ENCODE data around the gene EXO5. TPM values are rescaled to one million over a fixed set of nuclear protein-coding genes. Genes with fewer than 3 reads are reported as not detected.

The EXO5 gene
- total and polyA plus RNA-seq, 2 of the 13 experiments (the other 11 are each of a cell fraction or from before 2014, with no cell fraction given): 9.9 to 20.5 TPM

DNA sequence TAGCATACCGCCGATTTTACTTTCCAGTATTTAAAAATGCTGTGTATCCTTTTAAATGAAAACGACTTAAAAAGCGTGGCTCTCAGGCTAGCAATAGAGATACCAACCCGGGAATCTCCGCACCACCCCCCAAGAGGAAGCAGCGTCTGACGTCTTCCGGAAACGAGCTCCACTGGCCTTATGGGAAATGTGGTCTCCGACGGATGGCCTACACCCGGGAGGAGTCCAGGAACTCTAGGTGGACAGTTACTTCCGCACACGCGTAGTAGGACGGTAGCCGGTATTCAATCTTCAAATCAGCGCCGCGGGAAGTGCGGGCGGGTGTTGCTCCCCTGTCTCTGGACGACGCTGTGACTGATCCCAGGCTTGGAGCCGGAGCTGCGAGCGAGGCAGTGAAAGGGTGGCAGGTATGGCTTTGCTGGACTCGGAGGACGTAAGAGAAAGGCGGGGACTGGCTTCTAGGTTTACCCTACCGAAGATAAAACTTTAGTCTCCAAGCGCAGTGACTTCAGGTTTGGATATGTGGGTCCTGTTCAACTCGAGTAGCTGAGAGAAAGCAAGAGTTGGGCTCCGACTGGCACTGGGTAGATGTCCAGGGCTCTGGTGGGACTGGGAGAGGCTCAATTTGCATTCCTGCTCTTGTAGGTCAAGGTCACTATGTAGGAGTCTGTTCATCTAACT lies 23.0 kb downstream of the EXO5 start, which contains the start of gene ZNF684 (continued):
- TF ChIP-seq, protein P1, sequence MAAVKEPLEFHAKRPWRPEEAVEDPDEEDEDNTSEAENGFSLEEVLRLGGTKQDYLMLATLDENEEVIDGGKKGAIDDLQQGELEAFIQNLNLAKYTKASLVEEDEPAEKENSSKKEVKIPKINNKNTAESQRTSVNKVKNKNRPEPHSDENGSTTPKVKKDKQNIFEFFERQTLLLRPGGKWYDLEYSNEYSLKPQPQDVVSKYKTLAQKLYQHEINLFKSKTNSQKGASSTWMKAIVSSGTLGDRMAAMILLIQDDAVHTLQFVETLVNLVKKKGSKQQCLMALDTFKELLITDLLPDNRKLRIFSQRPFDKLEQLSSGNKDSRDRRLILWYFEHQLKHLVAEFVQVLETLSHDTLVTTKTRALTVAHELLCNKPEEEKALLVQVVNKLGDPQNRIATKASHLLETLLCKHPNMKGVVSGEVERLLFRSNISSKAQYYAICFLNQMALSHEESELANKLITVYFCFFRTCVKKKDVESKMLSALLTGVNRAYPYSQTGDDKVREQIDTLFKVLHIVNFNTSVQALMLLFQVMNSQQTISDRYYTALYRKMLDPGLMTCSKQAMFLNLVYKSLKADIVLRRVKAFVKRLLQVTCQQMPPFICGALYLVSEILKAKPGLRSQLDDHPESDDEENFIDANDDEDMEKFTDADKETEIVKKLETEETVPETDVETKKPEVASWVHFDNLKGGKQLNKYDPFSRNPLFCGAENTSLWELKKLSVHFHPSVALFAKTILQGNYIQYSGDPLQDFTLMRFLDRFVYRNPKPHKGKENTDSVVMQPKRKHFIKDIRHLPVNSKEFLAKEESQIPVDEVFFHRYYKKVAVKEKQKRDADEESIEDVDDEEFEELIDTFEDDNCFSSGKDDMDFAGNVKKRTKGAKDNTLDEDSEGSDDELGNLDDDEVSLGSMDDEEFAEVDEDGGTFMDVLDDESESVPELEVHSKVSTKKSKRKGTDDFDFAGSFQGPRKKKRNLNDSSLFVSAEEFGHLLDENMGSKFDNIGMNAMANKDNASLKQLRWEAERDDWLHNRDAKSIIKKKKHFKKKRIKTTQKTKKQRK (IDR thresholded peaks at IDR 0.05; ENCODE audit: low read length): no peak
- TF ChIP-seq, protein P2, sequence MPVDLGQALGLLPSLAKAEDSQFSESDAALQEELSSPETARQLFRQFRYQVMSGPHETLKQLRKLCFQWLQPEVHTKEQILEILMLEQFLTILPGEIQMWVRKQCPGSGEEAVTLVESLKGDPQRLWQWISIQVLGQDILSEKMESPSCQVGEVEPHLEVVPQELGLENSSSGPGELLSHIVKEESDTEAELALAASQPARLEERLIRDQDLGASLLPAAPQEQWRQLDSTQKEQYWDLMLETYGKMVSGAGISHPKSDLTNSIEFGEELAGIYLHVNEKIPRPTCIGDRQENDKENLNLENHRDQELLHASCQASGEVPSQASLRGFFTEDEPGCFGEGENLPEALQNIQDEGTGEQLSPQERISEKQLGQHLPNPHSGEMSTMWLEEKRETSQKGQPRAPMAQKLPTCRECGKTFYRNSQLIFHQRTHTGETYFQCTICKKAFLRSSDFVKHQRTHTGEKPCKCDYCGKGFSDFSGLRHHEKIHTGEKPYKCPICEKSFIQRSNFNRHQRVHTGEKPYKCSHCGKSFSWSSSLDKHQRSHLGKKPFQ (CRISPR knock-in tag; IDR thresholded peaks at IDR 0.05; ENCODE audit: insufficient replicate concordance): peak; percentile 60
- no peak for TF ChIP-seq PRPF4 (IDR thresholded peaks at IDR 0.05; ENCODE audit: low read depth, low read length, poor library complexity, severe bottlenecking)
- no peak for TF ChIP-seq NBN (conservative IDR thresholded peaks at IDR 0.05)
- TF ChIP-seq ZNF235 (CRISPR knock-in tag; IDR thresholded peaks at IDR 0.05; ENCODE audit: borderline replicate concordance): no peak
- no peak for TF ChIP-seq ZNF30 (CRISPR knock-in tag; IDR thresholded peaks at IDR 0.05)
- no peak for TF ChIP-seq SETDB1 (CRISPR knock-in tag; IDR thresholded peaks at IDR 0.05; ENCODE audit: borderline replicate concordance)
- TF ChIP-seq ZNF264 (CRISPR knock-in tag; IDR thresholded peaks at IDR 0.05): no peak
- TF ChIP-seq, protein P3, sequence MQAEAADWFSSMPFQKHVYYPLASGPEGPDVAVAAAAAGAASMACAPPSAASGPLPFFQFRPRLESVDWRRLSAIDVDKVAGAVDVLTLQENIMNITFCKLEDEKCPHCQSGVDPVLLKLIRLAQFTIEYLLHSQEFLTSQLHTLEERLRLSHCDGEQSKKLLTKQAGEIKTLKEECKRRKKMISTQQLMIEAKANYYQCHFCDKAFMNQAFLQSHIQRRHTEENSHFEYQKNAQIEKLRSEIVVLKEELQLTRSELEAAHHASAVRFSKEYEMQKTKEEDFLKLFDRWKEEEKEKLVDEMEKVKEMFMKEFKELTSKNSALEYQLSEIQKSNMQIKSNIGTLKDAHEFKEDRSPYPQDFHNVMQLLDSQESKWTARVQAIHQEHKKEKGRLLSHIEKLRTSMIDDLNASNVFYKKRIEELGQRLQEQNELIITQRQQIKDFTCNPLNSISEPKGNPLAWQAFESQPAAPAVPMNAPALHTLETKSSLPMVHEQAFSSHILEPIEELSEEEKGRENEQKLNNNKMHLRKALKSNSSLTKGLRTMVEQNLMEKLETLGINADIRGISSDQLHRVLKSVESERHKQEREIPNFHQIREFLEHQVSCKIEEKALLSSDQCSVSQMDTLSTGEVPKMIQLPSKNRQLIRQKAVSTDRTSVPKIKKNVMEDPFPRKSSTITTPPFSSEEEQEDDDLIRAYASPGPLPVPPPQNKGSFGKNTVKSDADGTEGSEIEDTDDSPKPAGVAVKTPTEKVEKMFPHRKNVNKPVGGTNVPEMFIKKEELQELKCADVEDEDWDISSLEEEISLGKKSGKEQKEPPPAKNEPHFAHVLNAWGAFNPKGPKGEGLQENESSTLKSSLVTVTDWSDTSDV (CRISPR knock-in tag; IDR thresholded peaks at IDR 0.05): no peak
- TF ChIP-seq ZNF720 (CRISPR knock-in tag; IDR thresholded peaks at IDR 0.05): no peak
- TF ChIP-seq ZNF747 (CRISPR knock-in tag; IDR thresholded peaks at IDR 0.05; ENCODE audit: borderline replicate concordance): peak; percentile 79; the same call in 1 of the 2 replicates
- no peak for TF ChIP-seq EHMT2 (IDR thresholded peaks at IDR 0.05; ENCODE audit: borderline replicate concordance, low read depth, low read length)
- TF ChIP-seq, protein P4, sequence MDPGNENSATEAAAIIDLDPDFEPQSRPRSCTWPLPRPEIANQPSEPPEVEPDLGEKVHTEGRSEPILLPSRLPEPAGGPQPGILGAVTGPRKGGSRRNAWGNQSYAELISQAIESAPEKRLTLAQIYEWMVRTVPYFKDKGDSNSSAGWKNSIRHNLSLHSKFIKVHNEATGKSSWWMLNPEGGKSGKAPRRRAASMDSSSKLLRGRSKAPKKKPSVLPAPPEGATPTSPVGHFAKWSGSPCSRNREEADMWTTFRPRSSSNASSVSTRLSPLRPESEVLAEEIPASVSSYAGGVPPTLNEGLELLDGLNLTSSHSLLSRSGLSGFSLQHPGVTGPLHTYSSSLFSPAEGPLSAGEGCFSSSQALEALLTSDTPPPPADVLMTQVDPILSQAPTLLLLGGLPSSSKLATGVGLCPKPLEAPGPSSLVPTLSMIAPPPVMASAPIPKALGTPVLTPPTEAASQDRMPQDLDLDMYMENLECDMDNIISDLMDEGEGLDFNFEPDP (CRISPR knock-in tag; conservative IDR thresholded peaks at IDR 0.05): no peak
- TF ChIP-seq KLF11 (CRISPR knock-in tag; IDR thresholded peaks at IDR 0.05): no peak
- TF ChIP-seq EED (CRISPR knock-in tag; IDR thresholded peaks at IDR 0.05): peak; percentile 84
- TF ChIP-seq ZNF563 (CRISPR knock-in tag; IDR thresholded peaks at IDR 0.05): peak; percentile 65; the same call in 1 of the 2 replicates
- TF ChIP-seq, protein P5, sequence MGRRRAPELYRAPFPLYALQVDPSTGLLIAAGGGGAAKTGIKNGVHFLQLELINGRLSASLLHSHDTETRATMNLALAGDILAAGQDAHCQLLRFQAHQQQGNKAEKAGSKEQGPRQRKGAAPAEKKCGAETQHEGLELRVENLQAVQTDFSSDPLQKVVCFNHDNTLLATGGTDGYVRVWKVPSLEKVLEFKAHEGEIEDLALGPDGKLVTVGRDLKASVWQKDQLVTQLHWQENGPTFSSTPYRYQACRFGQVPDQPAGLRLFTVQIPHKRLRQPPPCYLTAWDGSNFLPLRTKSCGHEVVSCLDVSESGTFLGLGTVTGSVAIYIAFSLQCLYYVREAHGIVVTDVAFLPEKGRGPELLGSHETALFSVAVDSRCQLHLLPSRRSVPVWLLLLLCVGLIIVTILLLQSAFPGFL (CRISPR knock-in tag; IDR thresholded peaks at IDR 0.05): no peak
